ENCODE data around the gene PIK3R4. TPM values are rescaled to one million over a fixed set of nuclear protein-coding genes. Genes with fewer than 3 reads are reported as not detected.

PIK3R4 gene
- total RNA-seq, 1 donor from 2014 or later: 34.7 TPM

DNA sequence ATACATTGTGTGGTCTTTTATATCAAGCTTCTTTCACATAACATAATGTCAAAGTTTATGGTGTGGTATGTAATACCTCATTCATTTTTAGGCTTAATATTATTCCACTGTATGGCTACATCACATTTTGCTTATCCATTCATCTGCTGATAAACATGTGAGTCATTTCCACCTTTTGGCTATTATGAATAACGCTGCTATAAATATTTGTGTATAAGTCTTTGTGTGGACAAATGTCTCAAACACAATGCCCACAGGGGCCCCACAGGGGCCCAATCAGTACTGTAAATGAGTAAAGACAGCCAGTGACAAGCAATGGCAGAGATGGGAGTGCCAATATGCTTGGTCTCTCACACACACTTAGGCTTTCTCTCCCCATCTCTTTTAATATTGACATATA is 54.2 kb downstream of the PIK3R4 start:
- Mint-ChIP-seq H3K4me3 (no peak overlapping the region), H3K9me3 (no peaks in the 10 kb centered on the region), H3K36me3 (ENCODE audit: low read depth) (peaks cover 21% of the 10 kb centered on the region)

DNA sequence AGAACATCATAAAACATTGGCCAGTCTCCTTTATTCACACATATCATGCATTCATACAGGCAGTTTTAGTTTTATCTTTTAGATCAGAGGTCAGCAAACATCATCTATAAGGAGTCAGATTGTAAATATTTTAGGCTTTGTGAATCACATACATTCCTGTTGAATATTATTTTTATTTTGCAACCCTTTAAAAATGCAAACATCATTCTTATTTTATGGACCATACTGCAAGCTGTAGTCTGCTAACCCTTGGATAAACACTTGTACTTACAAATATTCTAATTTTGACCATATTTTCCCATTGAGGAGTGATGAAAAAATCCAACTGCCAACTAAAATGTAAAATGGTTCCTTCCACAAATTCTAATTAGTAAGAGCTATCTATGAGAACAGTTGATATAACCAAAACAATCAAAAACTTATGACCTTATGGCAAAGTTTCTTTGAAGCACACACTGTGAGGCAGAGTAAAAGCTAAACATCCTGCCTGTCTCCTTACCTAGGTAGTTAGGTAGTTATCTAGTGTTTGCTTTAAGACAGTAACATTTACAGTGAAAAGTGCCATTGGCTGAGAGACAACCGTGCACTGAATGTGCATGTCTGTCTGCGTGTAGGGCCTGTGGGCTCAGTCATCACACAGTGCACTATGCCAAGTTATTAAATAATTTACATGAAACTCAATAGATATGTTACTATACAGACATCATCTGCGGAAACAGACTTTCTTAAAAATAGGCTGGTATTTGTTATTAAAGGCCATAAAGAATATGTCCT is 57.7 kb downstream of the PIK3R4 start:
- peaks cover 11% of the 10 kb centered on the region for H3K4me1 Mint-ChIP-seq
- peaks cover 24% of the 10 kb centered on the region for H3K36me3 Mint-ChIP-seq (ENCODE audit: low read depth)
- H3K4me3 Mint-ChIP-seq: no peak overlapping the region
- no peak for DNase-seq
- intact Hi-C loops (cut with micrococcal nuclease): no loop called here
- no peaks in the 10 kb centered on the region for H3K9me3 Mint-ChIP-seq
- no peak overlapping the region for H3K27ac Mint-ChIP-seq
- H3K27me3 Mint-ChIP-seq: no peaks in the 10 kb centered on the region

More for the DNA sequence above, 54.2 kb downstream of the PIK3R4 start:
- no peak for DNase-seq
- Mint-ChIP-seq H3K27ac (no peak overlapping the region), H3K27me3 (no peaks in the 10 kb centered on the region), H3K4me1 (peaks cover 12% of the 10 kb centered on the region)
- intact Hi-C loops (cut with micrococcal nuclease): no loop called here

DNA sequence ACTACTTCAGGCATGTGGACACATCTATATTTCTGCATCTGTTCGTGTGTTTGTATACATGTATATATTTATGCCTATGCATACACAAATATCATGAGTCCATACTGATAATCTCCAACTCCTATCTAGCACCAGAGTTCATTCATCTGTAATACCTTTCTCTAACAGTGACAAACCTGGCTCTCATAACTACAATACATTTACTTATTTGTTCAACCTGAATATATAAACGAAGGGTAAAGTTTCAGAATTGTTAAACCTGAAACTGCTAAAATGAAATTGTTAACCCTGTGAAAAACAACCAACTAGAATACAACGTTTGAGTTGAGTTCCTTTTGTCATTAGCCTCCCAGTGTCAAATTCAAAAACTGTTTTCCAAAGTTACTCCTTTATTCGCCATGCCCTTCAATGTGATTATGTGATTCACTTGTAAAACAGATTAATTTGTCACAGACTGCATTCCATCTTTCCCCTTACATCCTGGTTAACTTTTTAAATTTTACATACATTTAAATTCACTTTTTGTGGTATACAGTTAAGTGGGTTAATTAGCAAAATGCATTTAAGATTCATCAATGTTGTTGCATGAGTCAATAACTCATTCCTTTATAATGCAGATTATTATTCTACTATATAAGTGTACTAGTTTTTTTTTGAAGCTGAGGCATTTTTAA is 58.5 kb downstream of the PIK3R4 start:
- no peaks in the 10 kb centered on the region for H3K9me3 Mint-ChIP-seq
- DNase-seq: no peak
- peaks cover 31% of the 10 kb centered on the region for H3K36me3 Mint-ChIP-seq (ENCODE audit: low read depth)
- peaks cover 8% of the 10 kb centered on the region for H3K4me1 Mint-ChIP-seq
- intact Hi-C loops (cut with micrococcal nuclease): no loop called here
- H3K4me3 Mint-ChIP-seq: no peak overlapping the region
- no peak overlapping the region for H3K27ac Mint-ChIP-seq
- no peaks in the 10 kb centered on the region for H3K27me3 Mint-ChIP-seq

DNA sequence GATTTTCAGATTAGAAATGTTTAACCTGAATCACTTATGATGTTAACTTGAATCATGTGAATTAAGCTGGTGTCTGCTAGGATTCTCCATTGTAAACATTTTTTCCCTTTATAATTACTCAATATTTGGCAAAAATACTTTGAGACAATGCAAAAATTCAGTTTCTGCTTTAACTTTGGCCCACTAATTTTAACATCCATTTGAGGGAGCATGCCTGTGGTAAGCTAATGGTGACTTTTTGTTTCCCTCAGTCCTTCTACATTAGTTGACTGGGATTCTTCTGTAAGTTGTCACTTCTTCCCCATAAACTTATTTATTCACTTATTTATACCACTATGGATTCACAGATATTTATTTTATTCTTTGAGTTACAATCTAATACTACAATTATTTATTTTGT is 59.3 kb downstream of the PIK3R4 start:
- Mint-ChIP-seq H3K27me3 (no peaks in the 10 kb centered on the region), H3K27ac (no peak overlapping the region), H3K4me1 (peaks cover 4% of the 10 kb centered on the region), H3K36me3 (ENCODE audit: low read depth) (peaks cover 34% of the 10 kb centered on the region), H3K9me3 (no peaks in the 10 kb centered on the region), H3K4me3 (no peak overlapping the region)
- no peak for DNase-seq
- intact Hi-C loops (cut with micrococcal nuclease): no loop called here

DNA sequence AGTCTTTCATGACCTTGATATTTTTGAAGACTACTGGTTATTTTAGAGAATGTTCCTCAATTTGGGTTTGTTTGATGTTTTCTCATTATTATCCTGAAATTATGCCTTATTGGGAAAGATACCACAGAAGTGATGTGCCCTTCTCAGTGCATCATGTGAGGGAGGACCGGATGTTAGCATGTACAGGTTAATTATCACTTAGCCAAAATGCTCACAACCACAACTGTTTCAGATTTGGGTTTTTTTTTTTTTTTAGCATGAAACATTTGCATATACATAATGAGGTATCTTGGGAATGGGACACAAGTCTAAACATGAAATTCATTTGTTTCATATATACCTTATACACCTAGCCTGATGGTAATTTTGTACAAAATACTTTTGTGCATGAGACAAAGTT is 59.8 kb downstream of the PIK3R4 start:
- Mint-ChIP-seq H3K4me3 (no peak overlapping the region), H3K4me1 (peaks cover 4% of the 10 kb centered on the region), H3K9me3 (no peaks in the 10 kb centered on the region), H3K27ac (no peak overlapping the region), H3K27me3 (no peaks in the 10 kb centered on the region), H3K36me3 (ENCODE audit: low read depth) (peaks cover 36% of the 10 kb centered on the region)
- intact Hi-C loops (cut with micrococcal nuclease): no loop called here
- no peak for DNase-seq

DNA sequence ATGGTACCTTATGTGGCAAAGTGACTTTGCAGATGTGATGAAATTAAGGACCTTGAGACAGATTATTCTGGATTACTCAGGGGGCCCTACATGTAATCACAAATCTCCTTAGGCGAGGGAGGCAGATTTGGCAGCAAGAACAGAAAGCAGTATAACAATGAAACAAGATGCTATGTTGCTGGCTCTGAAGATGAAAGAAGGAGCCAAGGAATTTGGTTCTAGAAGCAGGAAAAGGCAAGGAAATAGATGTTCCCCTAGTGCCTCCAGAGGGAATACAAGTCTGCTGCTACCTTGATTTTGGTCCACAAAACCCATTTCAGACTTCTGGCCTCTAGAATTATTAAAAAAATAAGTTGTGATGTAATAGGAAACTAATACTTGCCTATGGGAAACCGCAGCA is 64.5 kb downstream of the PIK3R4 start:
- H3K27me3 Mint-ChIP-seq: no peaks in the 10 kb centered on the region
- intact Hi-C loops (cut with micrococcal nuclease): no loop called here
- no peaks in the 10 kb centered on the region for H3K4me1 Mint-ChIP-seq
- no peak overlapping the region for H3K4me3 Mint-ChIP-seq
- no peak for DNase-seq
- no peaks in the 10 kb centered on the region for H3K9me3 Mint-ChIP-seq
- H3K27ac Mint-ChIP-seq: no peak overlapping the region
- peaks cover 42% of the 10 kb centered on the region for H3K36me3 Mint-ChIP-seq (ENCODE audit: low read depth)

DNA sequence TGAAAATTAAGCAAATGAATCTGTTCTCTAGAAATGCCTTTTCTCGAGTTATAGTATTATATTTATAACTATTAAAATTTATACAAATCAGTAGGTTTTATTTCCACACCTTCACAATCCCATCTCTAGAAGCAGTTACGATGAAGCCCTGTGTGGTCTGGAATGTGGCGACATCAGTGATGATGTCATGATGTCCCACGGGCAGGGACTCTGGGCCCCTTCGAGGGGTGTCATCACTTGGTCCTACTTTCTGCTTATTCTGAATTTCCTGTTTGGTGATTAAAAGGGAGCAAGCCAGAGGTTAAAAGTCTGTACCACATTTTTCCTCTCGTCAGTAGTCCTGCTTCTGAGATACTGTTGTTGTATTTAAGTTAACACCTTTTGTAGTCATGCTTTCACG is 67.4 kb downstream of the PIK3R4 start:
- Mint-ChIP-seq H3K27me3 (no peaks in the 10 kb centered on the region), H3K4me3 (no peak overlapping the region), H3K36me3 (ENCODE audit: low read depth) (peaks cover 44% of the 10 kb centered on the region), H3K4me1 (no peaks in the 10 kb centered on the region), H3K9me3 (no peaks in the 10 kb centered on the region), H3K27ac (no peak overlapping the region)
- DNase-seq: no peak
- intact Hi-C loops (cut with micrococcal nuclease): no loop called here

DNA sequence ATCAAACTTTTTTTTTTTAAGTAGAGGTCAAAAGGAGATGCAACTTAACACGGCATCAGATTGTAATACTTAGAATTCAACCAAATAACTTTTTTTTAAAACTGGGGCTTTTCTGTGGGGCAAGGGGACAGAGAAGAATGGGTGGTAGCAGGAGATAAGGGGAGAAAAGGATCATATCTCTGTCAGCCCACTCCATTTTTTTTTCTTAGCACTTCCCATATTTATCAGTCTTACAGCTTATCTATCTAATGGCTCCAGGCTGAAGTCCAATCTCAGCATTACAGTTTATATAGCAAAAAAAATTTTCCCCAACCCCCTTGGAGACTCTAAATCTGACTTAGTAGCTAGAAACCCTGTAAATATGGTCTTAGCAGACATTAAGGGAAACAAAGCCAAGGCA is 69.3 kb downstream of the PIK3R4 start:
- Mint-ChIP-seq H3K36me3 (ENCODE audit: low read depth) (peaks cover 28% of the 10 kb centered on the region), H3K9me3 (no peaks in the 10 kb centered on the region), H3K27me3 (no peaks in the 10 kb centered on the region), H3K4me3 (no peak overlapping the region), H3K27ac (no peak overlapping the region), H3K4me1 (no peaks in the 10 kb centered on the region)
- DNase-seq: no peak
- intact Hi-C loops (cut with micrococcal nuclease): no loop called here

DNA sequence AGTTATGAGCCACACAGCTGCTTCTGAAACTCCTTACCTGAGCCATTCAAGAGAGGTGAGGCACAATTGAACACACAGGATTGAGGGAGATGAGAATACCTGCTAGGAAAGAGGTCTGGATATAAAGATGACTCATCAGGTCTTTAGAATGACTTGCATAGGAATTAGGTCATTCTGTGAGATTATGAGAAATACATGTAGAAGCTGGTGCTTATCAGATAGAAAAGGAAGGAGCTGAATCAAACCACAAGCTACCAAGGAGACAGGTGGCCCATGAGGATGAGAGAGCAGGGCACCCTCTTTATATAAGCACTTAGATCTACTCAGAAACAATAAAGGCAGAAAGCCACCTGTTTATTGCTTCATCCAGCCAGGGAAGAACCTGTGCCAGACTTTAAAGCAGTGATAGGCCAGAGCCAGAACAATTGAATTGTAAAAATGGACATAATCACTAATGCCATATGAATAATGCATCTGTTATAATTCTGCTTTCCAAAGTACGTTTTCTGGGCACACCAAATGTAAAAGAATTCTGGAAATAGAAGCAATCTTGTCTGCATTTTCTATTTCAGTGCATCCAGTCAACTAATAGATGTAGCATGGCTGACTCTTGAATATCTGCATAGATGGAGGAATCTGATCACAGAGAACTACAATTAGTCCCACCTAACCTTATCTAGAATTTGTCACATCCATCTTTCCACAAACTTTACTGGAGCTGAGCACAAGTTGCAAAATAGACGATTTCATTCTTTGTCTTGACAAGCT is 74.9 kb downstream of the PIK3R4 start:
- Mint-ChIP-seq H3K36me3 (ENCODE audit: low read depth) (peaks cover 11% of the 10 kb centered on the region), H3K4me1 (no peaks in the 10 kb centered on the region), H3K27ac (no peak overlapping the region), H3K27me3 (no peaks in the 10 kb centered on the region), H3K4me3 (no peak overlapping the region), H3K9me3 (no peaks in the 10 kb centered on the region)
- DNase-seq: no peak
- intact Hi-C loops (cut with micrococcal nuclease): no loop called here

DNA sequence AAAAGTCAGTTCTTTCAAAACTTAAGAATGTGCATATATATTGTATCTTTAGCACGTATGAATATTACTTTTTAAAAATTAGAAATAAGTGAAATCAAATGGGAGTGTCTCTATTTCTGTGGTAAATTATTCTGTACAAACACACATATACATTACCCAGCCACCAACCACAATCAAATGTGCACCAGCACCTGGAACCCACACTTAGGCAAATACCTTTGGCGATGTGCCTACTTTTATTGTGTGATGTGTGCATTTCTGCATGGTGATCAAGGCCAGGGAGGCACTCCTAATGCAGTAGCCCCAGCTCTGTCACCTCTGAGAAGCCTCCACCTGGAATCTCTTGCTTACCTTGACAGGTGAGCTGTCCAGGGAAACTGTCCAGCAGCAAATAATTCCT is 76.9 kb downstream of the PIK3R4 start:
- no peak overlapping the region for H3K27ac Mint-ChIP-seq
- H3K9me3 Mint-ChIP-seq: no peaks in the 10 kb centered on the region
- DNase-seq: no peak
- H3K36me3 Mint-ChIP-seq (ENCODE audit: low read depth): peaks cover 7% of the 10 kb centered on the region
- no peaks in the 10 kb centered on the region for H3K27me3 Mint-ChIP-seq
- intact Hi-C loops (cut with micrococcal nuclease): no loop called here
- H3K4me1 Mint-ChIP-seq: no peaks in the 10 kb centered on the region
- H3K4me3 Mint-ChIP-seq: no peak overlapping the region

DNA sequence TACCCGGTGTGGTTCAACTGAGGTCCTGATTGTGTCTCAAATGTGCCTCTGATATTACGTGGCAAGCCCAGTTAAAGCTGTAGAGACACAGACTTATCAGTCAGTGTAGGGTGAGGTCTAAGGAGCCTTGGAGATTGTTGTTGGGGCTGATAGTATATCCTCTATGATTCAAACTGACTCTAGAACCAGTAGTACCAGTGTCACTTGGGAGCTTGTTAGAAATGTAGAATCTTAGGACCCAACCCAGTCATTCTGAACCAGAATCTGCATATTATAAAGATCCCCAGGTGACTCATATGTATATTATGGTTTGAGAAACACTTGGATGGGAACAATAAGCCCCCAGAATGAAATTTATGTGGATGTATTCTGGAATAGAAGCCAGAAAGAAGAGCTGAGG is 83.5 kb downstream of the PIK3R4 start:
- Mint-ChIP-seq H3K9me3 (no peaks in the 10 kb centered on the region), H3K4me1 (no peaks in the 10 kb centered on the region), H3K27ac (no peak overlapping the region), H3K36me3 (ENCODE audit: low read depth) (peaks cover 1% of the 10 kb centered on the region), H3K4me3 (no peak overlapping the region), H3K27me3 (no peaks in the 10 kb centered on the region)
- DNase-seq: no peak
- intact Hi-C loops (cut with micrococcal nuclease): no loop called here

DNA sequence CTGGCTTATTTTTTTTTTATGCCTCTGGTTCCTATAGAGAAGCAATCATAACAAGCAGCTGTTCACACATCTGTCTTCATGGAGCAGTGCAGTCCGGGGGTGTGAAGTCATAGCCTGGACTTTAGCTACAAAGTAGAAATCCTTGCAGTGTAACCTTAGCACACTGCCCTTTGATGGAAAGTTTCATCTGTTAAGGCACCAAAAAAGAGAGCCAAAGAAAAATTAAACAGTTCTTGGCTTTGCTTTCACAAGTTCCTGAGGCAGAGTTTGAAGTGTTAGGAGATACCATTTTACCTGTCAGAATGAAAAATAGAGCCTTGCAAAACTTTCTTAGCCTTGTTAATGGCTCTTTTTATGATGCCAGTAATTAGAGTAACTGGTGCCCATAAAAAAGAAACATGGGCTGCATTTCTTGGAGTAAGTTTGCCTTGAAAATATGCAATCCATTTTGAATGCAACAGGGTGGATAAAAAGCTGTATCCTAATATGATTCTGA is 84.1 kb downstream of the PIK3R4 start:
- Mint-ChIP-seq H3K9me3 (no peaks in the 10 kb centered on the region), H3K4me1 (no peaks in the 10 kb centered on the region), H3K4me3 (no peak overlapping the region), H3K27ac (no peak overlapping the region), H3K36me3 (ENCODE audit: low read depth) (peaks cover 1% of the 10 kb centered on the region), H3K27me3 (no peaks in the 10 kb centered on the region)
- intact Hi-C loops (cut with micrococcal nuclease): no loop called here
- no peak for DNase-seq

DNA sequence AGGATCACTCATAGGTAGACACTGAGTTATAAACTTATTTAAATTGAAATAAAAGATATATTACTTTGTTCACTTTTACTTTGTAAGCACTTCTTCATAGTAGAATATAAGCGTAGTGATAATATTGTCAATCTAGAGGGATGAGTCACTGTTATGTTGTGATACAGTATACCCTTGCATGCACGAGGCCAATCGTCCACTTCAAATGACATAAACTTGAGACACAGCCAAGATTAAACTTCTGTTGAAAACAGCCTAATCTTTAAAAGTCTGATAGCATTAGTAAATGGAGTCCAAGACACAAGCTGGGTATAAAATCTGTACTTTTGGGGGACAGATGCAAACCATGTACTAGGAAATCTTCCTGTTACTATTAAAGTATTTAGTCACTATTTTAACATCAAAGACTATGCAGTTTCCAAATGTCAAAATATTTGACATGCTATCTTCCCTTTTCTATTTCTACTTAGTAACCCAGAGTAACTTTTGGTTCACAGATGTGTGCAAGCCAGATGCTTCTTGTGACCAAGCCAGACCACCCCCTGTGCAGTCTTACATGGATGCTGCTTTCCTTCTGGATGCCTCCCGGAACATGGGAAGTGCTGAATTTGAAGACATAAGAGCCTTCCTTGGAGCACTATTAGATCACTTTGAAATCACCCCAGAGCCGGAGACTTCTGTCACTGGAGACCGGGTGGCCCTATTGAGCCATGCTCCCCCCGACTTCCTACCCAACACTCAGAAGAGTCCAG is 85.3 kb downstream of the PIK3R4 start:
- Mint-ChIP-seq H3K27me3 (no peaks in the 10 kb centered on the region), H3K4me3 (no peak overlapping the region), H3K4me1 (no peaks in the 10 kb centered on the region), H3K9me3 (no peaks in the 10 kb centered on the region), H3K27ac (no peak overlapping the region), H3K36me3 (ENCODE audit: low read depth) (peaks cover 1% of the 10 kb centered on the region)
- DNase-seq: no peak
- intact Hi-C loops (cut with micrococcal nuclease): no loop called here

Measured in activated CD4-positive, alpha-beta T cell treated with anti-CD3 and anti-CD28 coated beads, Interleukin-2, amount 10 ng/mL, durations not matched to agents 24 days and 14 days (primary cell).